HEK293 (cell line): ENCODE results near the gene XIRP1.
A peak's percentile ranks its signal among the peaks of the same experiment; 100 is the strongest.

Experiments
- BCL11B ChIP-seq: fragments of 450-650 bp; formaldehyde crosslinking; IDR thresholded peaks from 2 replicates; pipeline ENCODE4 v1.5.1; 2016; ENCODE audit warnings: low read depth, missing biosample characterization, missing genetic modification characterization
- BCL6B ChIP-seq: fragments of 450-650 bp; formaldehyde crosslinking; IDR thresholded peaks from 2 replicates; pipeline ENCODE4 v1.5.1; 2017; ENCODE audit warnings: missing biosample characterization, missing genetic modification characterization
- HIC1 ChIP-seq: fragments of 450-650 bp; formaldehyde crosslinking; IDR thresholded peaks from 2 replicates; pipeline ENCODE4 v1.5.1; 2016; ENCODE audit warnings: missing biosample characterization, missing genetic modification characterization
- KLF10 ChIP-seq: fragments of 450-650 bp; IDR thresholded peaks from 2 replicates; pipeline ENCODE4 v1.5.1; 2018; ENCODE audit warnings: missing biosample characterization, mild to moderate bottlenecking, missing genetic modification characterization
- KLF8 ChIP-seq: fragments of 450-650 bp; formaldehyde crosslinking; IDR thresholded peaks from 2 replicates; pipeline ENCODE4 v1.5.1; 2016; ENCODE audit warnings: missing biosample characterization, missing genetic modification characterization
- KLF9 ChIP-seq: fragments of 450-650 bp; formaldehyde crosslinking; IDR thresholded peaks from 2 replicates; pipeline ENCODE4 v1.5.1; 2016; ENCODE audit warnings: missing biosample characterization, missing genetic modification characterization, low read depth
- MYNN ChIP-seq: fragments of 450-650 bp; formaldehyde crosslinking; IDR thresholded peaks from 2 replicates; pipeline ENCODE4 v1.5.1; 2016; ENCODE audit warnings: missing biosample characterization, missing genetic modification characterization, borderline replicate concordance
- SP7 ChIP-seq: fragments of 450-650 bp; formaldehyde crosslinking; IDR thresholded peaks from 2 replicates; pipeline ENCODE4 v1.5.1; 2016; ENCODE audit warnings: missing biosample characterization, missing genetic modification characterization
- ZBTB20 ChIP-seq: fragments of 450-650 bp; formaldehyde crosslinking; IDR thresholded peaks from 2 replicates; pipeline ENCODE4 v1.5.1; 2016; ENCODE audit warnings: missing biosample characterization, missing genetic modification characterization
- ZBTB48 ChIP-seq: fragments of 450-650 bp; formaldehyde crosslinking; IDR thresholded peaks from 2 replicates; pipeline ENCODE4 v1.5.1; 2016; ENCODE audit warnings: missing biosample characterization, missing genetic modification characterization
- ZBTB8A ChIP-seq: fragments of 450-650 bp; formaldehyde crosslinking; IDR thresholded peaks from 2 replicates; pipeline ENCODE4 v1.5.1; 2016; ENCODE audit warnings: missing biosample characterization, missing genetic modification characterization
- ZNF132 ChIP-seq: fragments of 450-650 bp; formaldehyde crosslinking; IDR thresholded peaks from 2 replicates; pipeline ENCODE4 v1.5.1; 2017; ENCODE audit warnings: missing biosample characterization, missing genetic modification characterization, borderline replicate concordance
- ZNF138 ChIP-seq: fragments of 450-650 bp; formaldehyde crosslinking; IDR thresholded peaks from 2 replicates; pipeline ENCODE4 v1.5.1; 2016; ENCODE audit warnings: missing biosample characterization, missing genetic modification characterization, borderline replicate concordance
- ZNF394 ChIP-seq: fragments of 450-650 bp; formaldehyde crosslinking; IDR thresholded peaks from 2 replicates; pipeline ENCODE4 v1.5.1; 2016; ENCODE audit warnings: missing biosample characterization, missing genetic modification characterization, mild to moderate bottlenecking, moderate library complexity, borderline replicate concordance
- ZNF449 ChIP-seq: fragments of 450-650 bp; formaldehyde crosslinking; IDR thresholded peaks from 2 replicates; pipeline ENCODE4 v1.5.1; 2017; ENCODE audit warnings: missing biosample characterization, mild to moderate bottlenecking, missing genetic modification characterization, moderate library complexity
- ZNF560 ChIP-seq: fragments of 450-650 bp; formaldehyde crosslinking; IDR thresholded peaks from 2 replicates; pipeline ENCODE4 v1.5.1; 2017; ENCODE audit warnings: missing biosample characterization, missing genetic modification characterization, borderline replicate concordance
- ZNF600 ChIP-seq: fragments of 450-650 bp; formaldehyde crosslinking; IDR thresholded peaks from 2 replicates; pipeline ENCODE4 v1.5.1; 2016; ENCODE audit warnings: missing biosample characterization, missing genetic modification characterization
- ZNF707 ChIP-seq: fragments of 450-650 bp; formaldehyde crosslinking; IDR thresholded peaks from 2 replicates; pipeline ENCODE4 v1.5.1; 2016; ENCODE audit warnings: missing biosample characterization, missing genetic modification characterization
- ZNF777 ChIP-seq: fragments of 450-650 bp; formaldehyde crosslinking; IDR thresholded peaks from 2 replicates; pipeline ENCODE4 v1.5.1; 2017; ENCODE audit warnings: missing biosample characterization, missing genetic modification characterization, borderline replicate concordance
- TF ChIP-seq, protein P1 (sequence below): fragments of 450-650 bp; formaldehyde crosslinking; IDR thresholded peaks from 2 replicates; pipeline ENCODE4 v1.5.1; 2016; ENCODE audit warnings: missing biosample characterization, missing genetic modification characterization, borderline replicate concordance
- TF ChIP-seq, protein P2 (sequence below): fragments of 450-650 bp; formaldehyde crosslinking; IDR thresholded peaks from 2 replicates; pipeline ENCODE4 v1.5.1; 2017; ENCODE audit warnings: missing biosample characterization, missing genetic modification characterization
- TF ChIP-seq, protein P3 (sequence below): fragments of 450-650 bp; formaldehyde crosslinking; IDR thresholded peaks from 2 replicates; pipeline ENCODE4 v1.5.1; 2016; ENCODE audit warnings: missing biosample characterization, missing genetic modification characterization

The XIRP1 gene

GRCh38 chr3:39180546-39181346, 11.6 kb downstream of the XIRP1 start (continued):
- TF ChIP-seq HIC1 (tag by site-specific recombination) (no peak), ZNF449 (tag by site-specific recombination) (no peak), ZNF707 (tag by site-specific recombination) (no peak), SP7 (no peak), ZBTB8A (tag by site-specific recombination) (peak; percentile 75), ZBTB48 (tag by site-specific recombination) (peak; percentile 95), ZNF132 (tag by site-specific recombination) (no peak), MYNN (tag by site-specific recombination) (peak; percentile 43; the same call in 1 of the 2 replicates), ZBTB20 (peak; percentile 75; the same call in 1 of the 2 replicates), ZNF394 (tag by site-specific recombination) (no peak), KLF8 (tag by site-specific recombination) (peak; percentile 27; the same call in 1 of the 2 replicates), BCL6B (no peak), ZNF777 (tag by site-specific recombination) (0 out of 2 replicates have a peak, but pooled peaks have one; percentile 44), BCL11B (no peak), ZNF560 (tag by site-specific recombination) (no peak), KLF10 (tag by site-specific recombination) (0 out of 2 replicates have a peak, but pooled peaks have one; percentile 17), KLF9 (tag by site-specific recombination) (0 out of 2 replicates have a peak, but pooled peaks have one; percentile 30), ZNF600 (tag by site-specific recombination) (peak; percentile 96), ZNF138 (tag by site-specific recombination) (no peak)
- TF ChIP-seq, protein P1, sequence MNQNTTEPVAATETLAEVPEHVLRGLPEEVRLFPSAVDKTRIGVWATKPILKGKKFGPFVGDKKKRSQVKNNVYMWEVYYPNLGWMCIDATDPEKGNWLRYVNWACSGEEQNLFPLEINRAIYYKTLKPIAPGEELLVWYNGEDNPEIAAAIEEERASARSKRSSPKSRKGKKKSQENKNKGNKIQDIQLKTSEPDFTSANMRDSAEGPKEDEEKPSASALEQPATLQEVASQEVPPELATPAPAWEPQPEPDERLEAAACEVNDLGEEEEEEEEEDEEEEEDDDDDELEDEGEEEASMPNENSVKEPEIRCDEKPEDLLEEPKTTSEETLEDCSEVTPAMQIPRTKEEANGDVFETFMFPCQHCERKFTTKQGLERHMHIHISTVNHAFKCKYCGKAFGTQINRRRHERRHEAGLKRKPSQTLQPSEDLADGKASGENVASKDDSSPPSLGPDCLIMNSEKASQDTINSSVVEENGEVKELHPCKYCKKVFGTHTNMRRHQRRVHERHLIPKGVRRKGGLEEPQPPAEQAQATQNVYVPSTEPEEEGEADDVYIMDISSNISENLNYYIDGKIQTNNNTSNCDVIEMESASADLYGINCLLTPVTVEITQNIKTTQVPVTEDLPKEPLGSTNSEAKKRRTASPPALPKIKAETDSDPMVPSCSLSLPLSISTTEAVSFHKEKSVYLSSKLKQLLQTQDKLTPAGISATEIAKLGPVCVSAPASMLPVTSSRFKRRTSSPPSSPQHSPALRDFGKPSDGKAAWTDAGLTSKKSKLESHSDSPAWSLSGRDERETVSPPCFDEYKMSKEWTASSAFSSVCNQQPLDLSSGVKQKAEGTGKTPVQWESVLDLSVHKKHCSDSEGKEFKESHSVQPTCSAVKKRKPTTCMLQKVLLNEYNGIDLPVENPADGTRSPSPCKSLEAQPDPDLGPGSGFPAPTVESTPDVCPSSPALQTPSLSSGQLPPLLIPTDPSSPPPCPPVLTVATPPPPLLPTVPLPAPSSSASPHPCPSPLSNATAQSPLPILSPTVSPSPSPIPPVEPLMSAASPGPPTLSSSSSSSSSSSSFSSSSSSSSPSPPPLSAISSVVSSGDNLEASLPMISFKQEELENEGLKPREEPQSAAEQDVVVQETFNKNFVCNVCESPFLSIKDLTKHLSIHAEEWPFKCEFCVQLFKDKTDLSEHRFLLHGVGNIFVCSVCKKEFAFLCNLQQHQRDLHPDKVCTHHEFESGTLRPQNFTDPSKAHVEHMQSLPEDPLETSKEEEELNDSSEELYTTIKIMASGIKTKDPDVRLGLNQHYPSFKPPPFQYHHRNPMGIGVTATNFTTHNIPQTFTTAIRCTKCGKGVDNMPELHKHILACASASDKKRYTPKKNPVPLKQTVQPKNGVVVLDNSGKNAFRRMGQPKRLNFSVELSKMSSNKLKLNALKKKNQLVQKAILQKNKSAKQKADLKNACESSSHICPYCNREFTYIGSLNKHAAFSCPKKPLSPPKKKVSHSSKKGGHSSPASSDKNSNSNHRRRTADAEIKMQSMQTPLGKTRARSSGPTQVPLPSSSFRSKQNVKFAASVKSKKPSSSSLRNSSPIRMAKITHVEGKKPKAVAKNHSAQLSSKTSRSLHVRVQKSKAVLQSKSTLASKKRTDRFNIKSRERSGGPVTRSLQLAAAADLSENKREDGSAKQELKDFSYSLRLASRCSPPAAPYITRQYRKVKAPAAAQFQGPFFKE (tag by site-specific recombination): no peak
- TF ChIP-seq, protein P2, sequence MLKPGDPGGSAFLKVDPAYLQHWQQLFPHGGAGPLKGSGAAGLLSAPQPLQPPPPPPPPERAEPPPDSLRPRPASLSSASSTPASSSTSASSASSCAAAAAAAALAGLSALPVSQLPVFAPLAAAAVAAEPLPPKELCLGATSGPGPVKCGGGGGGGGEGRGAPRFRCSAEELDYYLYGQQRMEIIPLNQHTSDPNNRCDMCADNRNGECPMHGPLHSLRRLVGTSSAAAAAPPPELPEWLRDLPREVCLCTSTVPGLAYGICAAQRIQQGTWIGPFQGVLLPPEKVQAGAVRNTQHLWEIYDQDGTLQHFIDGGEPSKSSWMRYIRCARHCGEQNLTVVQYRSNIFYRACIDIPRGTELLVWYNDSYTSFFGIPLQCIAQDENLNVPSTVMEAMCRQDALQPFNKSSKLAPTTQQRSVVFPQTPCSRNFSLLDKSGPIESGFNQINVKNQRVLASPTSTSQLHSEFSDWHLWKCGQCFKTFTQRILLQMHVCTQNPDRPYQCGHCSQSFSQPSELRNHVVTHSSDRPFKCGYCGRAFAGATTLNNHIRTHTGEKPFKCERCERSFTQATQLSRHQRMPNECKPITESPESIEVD: no peak
- TF ChIP-seq, protein P3, sequence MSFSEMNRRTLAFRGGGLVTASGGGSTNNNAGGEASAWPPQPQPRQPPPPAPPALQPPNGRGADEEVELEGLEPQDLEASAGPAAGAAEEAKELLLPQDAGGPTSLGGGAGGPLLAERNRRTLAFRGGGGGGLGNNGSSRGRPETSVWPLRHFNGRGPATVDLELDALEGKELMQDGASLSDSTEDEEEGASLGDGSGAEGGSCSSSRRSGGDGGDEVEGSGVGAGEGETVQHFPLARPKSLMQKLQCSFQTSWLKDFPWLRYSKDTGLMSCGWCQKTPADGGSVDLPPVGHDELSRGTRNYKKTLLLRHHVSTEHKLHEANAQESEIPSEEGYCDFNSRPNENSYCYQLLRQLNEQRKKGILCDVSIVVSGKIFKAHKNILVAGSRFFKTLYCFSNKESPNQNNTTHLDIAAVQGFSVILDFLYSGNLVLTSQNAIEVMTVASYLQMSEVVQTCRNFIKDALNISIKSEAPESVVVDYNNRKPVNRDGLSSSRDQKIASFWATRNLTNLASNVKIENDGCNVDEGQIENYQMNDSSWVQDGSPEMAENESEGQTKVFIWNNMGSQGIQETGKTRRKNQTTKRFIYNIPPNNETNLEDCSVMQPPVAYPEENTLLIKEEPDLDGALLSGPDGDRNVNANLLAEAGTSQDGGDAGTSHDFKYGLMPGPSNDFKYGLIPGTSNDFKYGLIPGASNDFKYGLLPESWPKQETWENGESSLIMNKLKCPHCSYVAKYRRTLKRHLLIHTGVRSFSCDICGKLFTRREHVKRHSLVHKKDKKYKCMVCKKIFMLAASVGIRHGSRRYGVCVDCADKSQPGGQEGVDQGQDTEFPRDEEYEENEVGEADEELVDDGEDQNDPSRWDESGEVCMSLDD (tag by site-specific recombination): peak; percentile 21; the same call in 1 of the 2 replicates
